Activated CD4-positive, alpha-beta T cell treated with anti-CD3 and anti-CD28 coated beads, Interleukin-2, amount 50 U/mL, for 24 hours (primary cell): ENCODE results near the gene PCK2.

Experiments used
- DNase-seq, 2 donors: peaks; one replicate each; pipeline ENCODE4 v3.0.0-alpha.2; 2020; ENCODE audit warnings: low read depth in 1 of 2, low spot score in 1 of 2

Gene PCK2

DNA sequence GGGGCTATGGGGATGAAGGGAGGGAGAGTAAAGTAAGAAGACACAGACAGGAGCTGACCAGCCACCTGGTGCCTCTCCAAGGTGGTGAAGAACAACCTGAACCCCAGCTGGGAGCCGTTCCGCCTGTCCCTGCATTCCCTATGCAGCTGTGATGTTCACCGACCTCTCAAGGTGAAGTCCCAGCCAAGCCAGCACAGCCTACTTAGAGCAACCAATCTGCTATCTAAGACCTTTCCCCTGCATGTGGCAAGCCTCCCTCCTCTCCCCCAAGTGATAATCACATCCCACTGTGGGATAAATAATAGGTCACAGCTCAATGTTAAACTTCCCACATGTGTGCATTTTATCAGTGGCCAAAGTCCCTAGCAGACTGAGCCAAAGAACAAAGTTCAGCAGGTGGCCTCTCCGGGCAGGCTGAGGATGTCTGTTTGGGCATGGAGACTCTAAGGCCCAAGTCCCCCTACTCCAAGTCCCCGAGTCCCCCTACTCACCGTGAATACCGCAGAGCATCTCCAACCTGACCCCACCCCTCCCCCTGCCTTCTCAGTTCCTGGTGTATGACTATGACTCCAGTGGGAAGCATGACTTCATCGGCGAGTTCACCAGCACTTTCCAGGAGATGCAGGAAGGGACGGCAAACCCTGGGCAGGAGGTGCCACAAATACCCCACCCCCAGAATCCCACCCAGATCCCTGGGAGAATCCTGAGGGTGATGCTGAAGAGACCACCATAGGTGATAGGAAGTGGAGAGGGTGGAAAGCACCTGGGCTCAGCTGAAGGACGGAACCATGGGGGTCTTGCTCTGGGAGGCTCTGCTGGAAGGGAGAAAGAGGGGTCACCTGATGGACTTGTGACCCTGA is 19.3 kb upstream of the PCK2 start:
- no peak for DNase-seq

- no peak for DNase-seq
These were observed 18.4 kb upstream of the PCK2 start for GRCh38 chr14:24075485-24076301.

DNA sequence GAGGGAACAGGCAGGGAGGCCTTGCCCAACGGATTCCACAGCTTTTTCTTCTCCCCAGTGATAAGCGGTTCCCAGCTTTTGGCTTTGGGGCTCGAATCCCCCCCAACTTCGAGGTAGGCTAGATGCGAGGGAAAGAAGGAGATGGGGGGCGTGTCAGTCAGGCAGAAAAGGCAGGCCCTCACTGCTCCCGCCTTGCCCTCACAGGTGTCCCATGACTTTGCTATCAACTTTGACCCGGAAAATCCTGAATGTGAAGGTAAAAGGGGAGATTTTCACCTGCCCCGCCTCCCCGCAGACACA is 17.9 kb upstream of the PCK2 start:
- no peak for DNase-seq

- DNase-seq = no peak
These were observed 17.0 kb upstream of the PCK2 start for GRCh38 chr14:24077086-24077485.

GRCh38 chr14:24078146-24078545 is 16.0 kb upstream of the PCK2 start:
- no peak for DNase-seq

GRCh38 chr14:24079491-24080141 is 14.5 kb upstream of the PCK2 start:
- no peak for DNase-seq

- no peak for DNase-seq
These were observed 14.0 kb upstream of the PCK2 start for GRCh38 chr14:24080142-24080530.

- peak; percentile 24 to 50 for DNase-seq
These were observed 13.0 kb upstream of the PCK2 start for GRCh38 chr14:24080888-24081738.

DNA sequence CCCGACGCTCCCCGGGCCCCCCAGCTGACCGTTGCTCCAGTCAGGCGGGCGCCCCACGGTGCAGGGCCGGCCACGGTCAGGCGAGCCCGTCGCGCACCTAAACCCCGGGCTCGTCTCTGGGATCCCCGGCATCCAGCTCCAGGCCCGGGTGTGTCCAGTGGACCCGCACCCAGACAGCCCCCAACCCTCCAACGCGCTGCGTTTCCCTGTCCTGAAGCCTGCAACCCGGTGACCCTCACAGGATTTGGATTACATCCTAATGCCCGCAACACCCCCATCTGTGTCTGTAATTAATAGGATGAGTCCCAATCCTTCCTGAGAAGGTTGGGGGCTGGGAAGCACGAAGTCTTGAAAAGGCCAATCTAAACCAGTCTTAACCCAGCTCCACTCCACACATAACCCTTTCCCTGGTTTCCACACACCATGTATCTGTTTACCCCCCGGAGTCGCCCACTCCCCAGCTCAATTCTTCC is 12.3 kb upstream of the PCK2 start:
- DNase-seq = no peak

- DNase-seq = no peak
These were observed 11.6 kb upstream of the PCK2 start for GRCh38 chr14:24082411-24083080.

GRCh38 chr14:24083462-24083861 is 10.6 kb upstream of the PCK2 start:
- no peak for DNase-seq

DNA sequence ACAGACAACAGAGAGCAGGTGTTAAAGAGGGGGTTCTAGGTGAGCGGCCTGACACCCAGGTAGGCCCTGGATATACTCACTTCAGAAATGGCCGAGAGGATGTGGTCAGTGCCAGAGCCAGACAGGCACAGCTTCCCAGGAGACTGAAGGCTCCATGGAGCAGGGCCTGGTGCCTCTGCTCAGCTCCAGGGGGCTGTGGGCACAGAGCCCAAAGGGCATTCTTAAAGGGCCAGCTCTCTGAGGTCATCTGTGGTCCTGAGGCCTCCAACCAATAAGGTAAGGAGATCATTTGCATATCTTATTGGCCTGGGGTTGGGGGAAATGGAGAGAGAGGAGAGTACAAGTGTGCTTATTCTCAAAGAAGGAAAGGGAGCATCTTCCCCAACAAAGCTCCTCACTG is 9.7 kb upstream of the PCK2 start:
- DNase-seq = no peak

DNA sequence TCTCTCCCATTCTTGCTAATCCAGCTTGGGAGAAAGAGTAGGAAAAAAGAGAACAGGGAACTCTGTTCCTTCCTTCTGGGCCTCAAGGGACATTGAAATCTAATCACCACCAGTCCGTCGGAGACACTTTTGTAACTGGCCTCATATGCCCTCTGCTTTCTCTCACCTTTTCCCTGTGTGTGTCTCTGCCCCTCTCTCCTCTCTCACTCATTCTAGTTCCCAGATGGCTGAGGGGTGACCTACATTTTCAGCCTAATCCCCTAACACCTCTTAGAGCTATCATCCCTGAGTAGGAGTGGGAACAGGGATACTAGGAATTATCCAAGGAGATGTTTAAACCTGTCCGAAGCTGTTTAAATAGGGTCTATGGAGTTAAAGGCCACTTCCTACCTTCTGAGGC is 8.9 kb upstream of the PCK2 start:
- no peak for DNase-seq

- DNase-seq = no peak
These were observed 7.7 kb upstream of the PCK2 start for GRCh38 chr14:24086193-24086955.

- DNase-seq = no peak
These were observed 7.1 kb upstream of the PCK2 start for GRCh38 chr14:24087004-24087403.

DNA sequence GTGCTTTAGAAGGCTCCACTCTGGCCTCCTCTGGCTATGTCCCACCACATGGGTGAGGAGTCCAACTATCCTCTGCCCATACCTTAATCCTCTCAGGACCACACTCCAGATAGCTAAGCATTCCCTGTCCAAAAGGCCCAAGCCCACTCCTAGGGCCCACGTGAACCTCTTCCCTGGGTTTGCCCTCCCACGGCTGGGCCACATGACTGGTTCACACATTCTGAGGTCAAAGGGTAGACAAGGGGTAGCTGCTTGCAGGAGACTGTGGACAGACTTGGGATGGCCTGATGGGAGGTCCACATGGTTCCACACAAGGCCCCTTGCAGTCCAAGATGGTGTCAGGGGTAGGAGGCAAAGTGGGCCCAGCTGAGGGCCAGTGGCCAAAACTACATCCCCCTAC is 6.0 kb upstream of the PCK2 start:
- no peak for DNase-seq

DNA sequence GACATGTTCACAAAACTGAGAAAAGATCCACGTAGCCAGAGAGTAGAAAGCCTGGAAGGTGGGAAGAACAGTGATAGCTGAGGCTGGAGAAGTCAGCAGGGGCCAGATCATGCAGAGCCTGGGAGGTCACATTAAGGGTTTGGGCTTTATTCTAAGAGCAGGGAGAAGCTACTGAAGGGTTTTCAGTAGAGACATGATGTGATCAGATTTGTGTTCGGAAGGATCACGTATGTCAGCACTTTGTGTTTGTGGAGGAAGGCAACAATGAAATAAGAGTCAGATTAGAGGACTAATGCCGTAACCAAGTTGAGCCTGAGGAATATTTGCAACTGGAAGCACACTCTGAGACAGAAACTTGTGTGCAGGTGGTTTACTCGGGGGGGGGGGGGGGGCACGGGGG is 4.2 kb upstream of the PCK2 start:
- no peak for DNase-seq

- DNase-seq = no peak
These were observed 2.0 kb upstream of the PCK2 start for GRCh38 chr14:24092110-24092504.

DNA sequence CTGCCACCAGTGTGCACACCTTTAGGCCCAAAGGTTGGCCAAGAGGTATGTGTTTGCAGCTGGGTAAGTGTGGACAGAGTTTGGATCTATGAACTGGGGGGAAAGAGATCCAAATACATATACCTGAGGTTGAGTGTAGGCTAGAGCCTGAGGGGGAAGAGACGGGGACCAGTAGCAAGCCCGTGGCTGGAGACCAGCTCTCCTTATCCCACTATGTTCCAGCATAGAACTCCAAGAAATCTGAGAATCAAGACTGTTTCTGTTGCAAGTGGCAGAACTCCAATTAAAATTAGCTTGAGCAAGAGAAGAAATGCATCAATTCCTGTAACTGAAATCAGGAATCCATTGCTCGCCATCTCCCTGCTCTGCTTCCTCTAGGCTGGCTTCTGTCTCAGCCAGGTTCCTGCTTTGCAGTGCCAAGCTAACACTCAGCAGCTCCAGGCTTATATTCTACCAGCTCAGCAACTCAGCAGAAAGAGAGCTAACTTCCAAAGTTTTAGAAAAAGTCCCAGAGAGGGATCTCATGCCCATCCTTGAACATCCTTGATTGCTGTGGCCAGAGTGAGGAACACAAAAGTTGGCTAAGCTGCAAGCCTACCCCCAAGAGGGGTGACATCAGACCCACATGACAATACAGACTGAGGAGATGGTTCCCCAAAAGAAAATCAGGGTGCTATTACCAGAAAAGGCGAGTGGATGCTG is 1.5 kb upstream of the PCK2 start:
- no peak for DNase-seq
